A375 (cell line): Measurements from ENCODE around the gene PARP1. TPM values are rescaled to one million over a fixed set of nuclear protein-coding genes. Genes with fewer than 3 reads are reported as not detected.

Source experiments
- total RNA-seq: library from RNA; depleted of rRNA; stranded (reverse); fragments of >200 nt; shearing (Covaris generic); gene quantifications from 2 replicates; pipeline ENCODE4 v1.2.3, GENCODE V29; 2014; rRNA removed

PARP1 gene
- total RNA-seq = 211 and 239 TPM in 2 replicates

DNA sequence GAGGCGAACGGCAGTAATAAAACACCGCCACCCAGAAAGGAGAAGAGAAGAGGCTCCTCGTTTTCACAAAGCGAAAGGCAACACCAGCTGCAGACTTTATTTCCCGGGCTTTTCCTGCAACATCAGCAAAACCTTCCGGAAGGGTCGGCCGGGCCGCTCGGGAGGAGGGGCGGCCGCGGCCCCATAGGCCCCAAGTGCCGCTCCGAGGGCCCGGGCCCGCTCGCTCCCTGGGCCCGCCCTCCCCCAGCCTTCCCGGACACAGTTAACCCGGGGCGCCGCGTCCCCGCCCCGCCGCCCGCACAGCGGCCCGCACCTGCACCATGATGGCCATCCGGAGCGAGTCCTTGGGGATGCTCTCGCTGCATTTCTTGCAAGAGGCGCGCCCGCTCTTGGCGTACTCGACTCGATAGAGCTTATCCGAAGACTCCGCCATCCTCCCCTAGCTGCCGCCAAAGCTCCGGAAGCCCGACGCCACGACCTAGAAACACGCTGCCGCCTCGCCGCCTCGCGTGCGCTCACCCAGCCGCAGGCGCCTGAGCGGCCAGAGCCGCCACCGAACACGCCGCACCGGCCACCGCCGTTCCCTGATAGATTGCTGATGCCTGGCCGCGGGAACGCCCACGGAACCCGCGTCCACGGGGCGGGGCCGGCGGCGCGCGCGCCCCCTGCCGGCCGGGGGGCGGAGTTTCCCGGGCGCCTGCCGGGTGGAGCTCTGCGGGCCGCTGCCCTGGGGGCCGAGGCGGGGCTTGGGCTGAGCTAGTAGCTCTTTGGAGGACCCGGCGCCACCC lies at the start of gene PARP1:
Gene PARP1 (minus strand): TSS at position 597 of the 788 bp plus-strand sequence. CDS start 164 bp downstream, at position 433.

Other genes starting within 250 kb of the PARP1 start
- gene ACBD3, start 221.4 kb downstream of the PARP1 start, total RNA-seq = 40.0 and 41.8 TPM in 2 replicates
- gene MIXL1, start 184.4 kb downstream of the PARP1 start, total RNA-seq = not detected in 2 replicates
- 9.2 and 9.6 TPM in 2 replicates for gene LIN9, start 98.9 kb downstream of the PARP1 start, total RNA-seq
- gene STUM, start 140.7 kb upstream of the PARP1 start, total RNA-seq = not detected in 2 replicates